Measurements from ENCODE around the gene TCOF1.

Gene TCOF1

GRCh38 chr5:150329881-150330876 lies 27.3 kb upstream of the TCOF1 start:
- TF ChIP-seq, protein P1, sequence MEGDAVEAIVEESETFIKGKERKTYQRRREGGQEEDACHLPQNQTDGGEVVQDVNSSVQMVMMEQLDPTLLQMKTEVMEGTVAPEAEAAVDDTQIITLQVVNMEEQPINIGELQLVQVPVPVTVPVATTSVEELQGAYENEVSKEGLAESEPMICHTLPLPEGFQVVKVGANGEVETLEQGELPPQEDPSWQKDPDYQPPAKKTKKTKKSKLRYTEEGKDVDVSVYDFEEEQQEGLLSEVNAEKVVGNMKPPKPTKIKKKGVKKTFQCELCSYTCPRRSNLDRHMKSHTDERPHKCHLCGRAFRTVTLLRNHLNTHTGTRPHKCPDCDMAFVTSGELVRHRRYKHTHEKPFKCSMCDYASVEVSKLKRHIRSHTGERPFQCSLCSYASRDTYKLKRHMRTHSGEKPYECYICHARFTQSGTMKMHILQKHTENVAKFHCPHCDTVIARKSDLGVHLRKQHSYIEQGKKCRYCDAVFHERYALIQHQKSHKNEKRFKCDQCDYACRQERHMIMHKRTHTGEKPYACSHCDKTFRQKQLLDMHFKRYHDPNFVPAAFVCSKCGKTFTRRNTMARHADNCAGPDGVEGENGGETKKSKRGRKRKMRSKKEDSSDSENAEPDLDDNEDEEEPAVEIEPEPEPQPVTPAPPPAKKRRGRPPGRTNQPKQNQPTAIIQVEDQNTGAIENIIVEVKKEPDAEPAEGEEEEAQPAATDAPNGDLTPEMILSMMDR (IDR thresholded peaks at IDR 0.05; ENCODE audit: control insufficient read depth, insufficient read depth, low read depth, low read length, missing control alignments): no peak
- no peak for DNase-seq (ENCODE audit: low read depth)
- no peak overlapping the region for H3K4me3 ChIP-seq (ENCODE audit: control insufficient read depth, low read depth, low read length)

GRCh38 chr5:150333400-150333799 lies 24.1 kb upstream of the TCOF1 start:
- TF ChIP-seq, protein P1 (IDR thresholded peaks at IDR 0.05; ENCODE audit: control insufficient read depth, insufficient read depth, low read depth, low read length, missing control alignments): no peak
- H3K4me3 ChIP-seq (ENCODE audit: control insufficient read depth, low read depth, low read length): no peak overlapping the region
- DNase-seq (ENCODE audit: low read depth): no peak

GRCh38 chr5:150335778-150336177 lies 21.7 kb upstream of the TCOF1 start:
- no peak overlapping the region for H3K4me3 ChIP-seq (ENCODE audit: control insufficient read depth, low read depth, low read length)
- no peak for DNase-seq (ENCODE audit: low read depth)
- TF ChIP-seq, protein P1 (IDR thresholded peaks at IDR 0.05; ENCODE audit: control insufficient read depth, insufficient read depth, low read depth, low read length, missing control alignments): no peak

DNA sequence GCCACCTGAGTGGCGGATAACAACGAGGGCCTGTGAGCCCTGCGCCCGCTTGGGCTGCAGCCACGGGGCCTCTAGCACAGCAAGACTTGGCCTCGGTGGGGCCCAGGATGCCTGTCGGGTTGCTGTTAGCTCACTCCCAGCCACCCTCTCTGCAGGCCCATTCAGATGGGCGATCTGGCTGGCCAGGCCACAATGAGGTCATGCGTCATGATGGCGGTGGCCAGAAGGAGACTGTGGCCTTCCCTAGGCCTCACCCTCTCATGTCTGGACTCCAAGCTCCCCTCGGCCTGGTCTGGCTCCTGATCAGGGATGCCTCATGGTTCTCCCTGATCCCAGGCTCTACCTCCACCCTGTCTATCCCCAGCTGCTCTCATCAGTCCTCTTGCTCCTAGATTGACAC lies 19.0 kb upstream of the TCOF1 start:
- H3K4me3 ChIP-seq (ENCODE audit: control insufficient read depth, low read depth, low read length): no peak overlapping the region
- no peak for DNase-seq (ENCODE audit: low read depth)
- TF ChIP-seq, protein P1 (IDR thresholded peaks at IDR 0.05; ENCODE audit: control insufficient read depth, insufficient read depth, low read depth, low read length, missing control alignments): no peak

GRCh38 chr5:150339165-150339564 lies 18.3 kb upstream of the TCOF1 start:
- DNase-seq (ENCODE audit: low read depth): no peak
- H3K4me3 ChIP-seq (ENCODE audit: control insufficient read depth, low read depth, low read length): no peak overlapping the region
- TF ChIP-seq, protein P1 (IDR thresholded peaks at IDR 0.05; ENCODE audit: control insufficient read depth, insufficient read depth, low read depth, low read length, missing control alignments): no peak

DNA sequence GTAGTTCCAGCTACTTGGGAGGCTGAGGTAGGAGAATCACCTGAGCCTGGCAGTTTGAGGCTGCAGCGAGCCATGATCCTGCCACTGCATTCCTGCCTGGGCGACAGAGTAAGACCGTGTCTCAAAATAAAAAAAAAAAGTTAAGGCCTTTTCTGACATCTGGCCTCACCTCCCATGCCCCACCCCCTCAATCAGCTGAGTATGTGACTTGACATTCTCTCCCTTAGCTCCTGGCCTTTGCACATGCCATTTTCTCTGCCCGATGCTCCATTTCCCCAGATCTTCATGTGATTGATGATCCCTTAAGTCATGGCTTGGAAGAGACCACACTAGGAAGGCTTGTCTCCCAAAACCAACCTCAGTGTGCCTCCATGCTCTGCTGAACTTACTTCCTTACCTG lies 17.7 kb upstream of the TCOF1 start:
- no peak overlapping the region for H3K4me3 ChIP-seq (ENCODE audit: control insufficient read depth, low read depth, low read length)
- TF ChIP-seq, protein P1 (IDR thresholded peaks at IDR 0.05; ENCODE audit: control insufficient read depth, insufficient read depth, low read depth, low read length, missing control alignments): no peak
- DNase-seq (ENCODE audit: low read depth): no peak

Data from AG09309 (cell line).